NB4 (cell line): ENCODE measurements around the gene MGME1.

ENCODE experiments used
- CTCF ChIP-seq: IDR thresholded peaks from one replicate; pipeline ENCODE4 v1.5.1; 2012; ENCODE audit warnings: low read depth, low read length
- POLR2A ChIP-seq: IDR thresholded peaks from 2 replicates; pipeline ENCODE4 v1.6.1; 2011; ENCODE audit warnings: mild to moderate bottlenecking; ENCODE audit not compliant: insufficient read length; ENCODE audit errors: extremely low read depth

- TF ChIP-seq CTCF (no peak), POLR2A (no peak)
Observed at GRCh38 chr20:17987988-17988387, 19.2 kb downstream of the MGME1 start.
